SU-DHL-6 (cell line): ENCODE results near the gene PRR36.

Experiments
- CTCF ChIP-seq: fragments of 200-600 bp; sonication (generic); IDR thresholded peaks from one replicate; pipeline ENCODE4 v1.5.1; 2017; ENCODE audit warnings: antibody characterized with exemption, mild to moderate bottlenecking, low read length, moderate library complexity; ENCODE audit not compliant: insufficient read depth, poor library complexity, severe bottlenecking
- EZH2phosphoT487 ChIP-seq: fragments of 200-600 bp; sonication (generic), shearing (Covaris generic); conservative IDR thresholded peaks from 2 replicates; pipeline ENCODE4 v1.6.1; 2018; ENCODE audit warnings: mild to moderate bottlenecking, antibody characterized with exemption, low read length, moderate library complexity, mixed read lengths

- TF ChIP-seq CTCF (no peak), EZH2phosphoT487 (no peak)
These were observed 26.5 kb downstream of the PRR36 start for GRCh38 chr19:7847664-7848063.
